B cell (primary cell): ENCODE results near the gene NUP214. TPM values are rescaled to one million over a fixed set of nuclear protein-coding genes. Genes with fewer than 3 reads are reported as not detected.

Experiments
- ATAC-seq: fragments of 200-7000 bp; cut with Tn5 transposase; one replicate; pipeline ENCODE4 v1.10.0; 2021; ENCODE audit warnings: low read depth, mild to moderate bottlenecking, moderate number of reproducible peaks, moderate library complexity
- CTCF ChIA-PET: fragments of 350-600 bp; sonication (Branson Sonifier 250); formaldehyde crosslinking; loops from one replicate; lab custom pipeline; 2021; ENCODE audit warnings: antibody characterized with exemption, inconsistent platforms; lab: Charles Lee
- POLR2A ChIA-PET: fragments of 350-600 bp; sonication (Branson Sonifier 250); formaldehyde crosslinking; loops from one replicate; lab custom pipeline; 2021; ENCODE audit warnings: antibody characterized with exemption; lab: Charles Lee
- DNase-seq: peaks from one replicate; pipeline ENCODE4 v3.0.0; 2013
- H2AFZ ChIP-seq: 2 replicates; pipeline ENCODE4 v1.6.1; 2012; ENCODE audit warnings: mild to moderate bottlenecking, low read depth, low read length; ENCODE audit not compliant: insufficient read depth, poor library complexity, severe bottlenecking
- H3K27ac ChIP-seq, 2 donors: 1 replicate in 1 of 2; 2 replicates in 1 of 2; pipeline ENCODE4 v1.5.1; 2012 to 2013; ENCODE audit warnings: low read length in 2 of 2, mild to moderate bottlenecking in 2 of 2, moderate library complexity in 1 of 2
- H3K27me3 ChIP-seq, 4 experiments: fragments of 200-600 bp in 1 of 4; sonication (generic) in 1 of 4; replicated peaks in 1 of 4; 1 replicate in 2 of 4; 2 replicates in 2 of 4; pipeline versions ENCODE4 v1.6.1 to v1.7.0; 2013 to 2016; ENCODE audit warnings: low read length in 3 of 4, mild to moderate bottlenecking in 2 of 4, mixed read lengths in 1 of 4, moderate library complexity in 1 of 4; ENCODE audit not compliant: insufficient read depth in 4 of 4, control insufficient read depth in 3 of 4; ENCODE audit errors: control extremely low read depth in 1 of 4
- H3K36me3 ChIP-seq, 2 experiments: replicated peaks in 1 of 2; 1 replicate in 1 of 2; 2 replicates in 1 of 2; pipeline versions ENCODE4 v1.6.1 to v1.7.1; 2013; ENCODE audit warnings: low read length in 1 of 2; ENCODE audit not compliant: insufficient read depth in 2 of 2, control insufficient read depth in 1 of 2; ENCODE audit errors: control extremely low read depth in 1 of 2, extremely low read depth in 1 of 2
- H3K4me1 ChIP-seq, 2 donors: fragments of 200-600 bp in 1 of 2; sonication (generic) in 1 of 2; 1 replicate in 1 of 2; 2 replicates in 1 of 2; pipeline versions ENCODE4 v1.5.1 to v1.6.1; 2013 to 2017; ENCODE audit warnings: low read length in 2 of 2; ENCODE audit not compliant: control insufficient read depth in 2 of 2, insufficient read depth in 2 of 2
- H3K4me2 ChIP-seq: replicated peaks from 2 replicates; pipeline ENCODE3; 2012; ENCODE audit warnings: mild to moderate bottlenecking, low read depth, low read length; ENCODE audit not compliant: poor library complexity, severe bottlenecking
- H3K4me3 ChIP-seq, 5 experiments: fragments of 200-600 bp in 1 of 5; sonication (generic) in 1 of 5; 1 replicate in 3 of 5; 2 replicates in 2 of 5; pipeline versions ENCODE4 v1.5.1 to v1.7.0; 2011 to 2016; ENCODE audit warnings: low read length in 4 of 5, mild to moderate bottlenecking in 4 of 5, low read depth in 2 of 5, control low read depth in 1 of 5, moderate library complexity in 1 of 5; ENCODE audit not compliant: insufficient read depth in 1 of 5; ENCODE audit errors: control extremely low read depth in 1 of 5, extremely low read depth in 1 of 5
- H3K79me2 ChIP-seq: fragments of 200-600 bp; sonication (generic); one replicate; pipeline ENCODE4 v1.6.0; 2016; ENCODE audit warnings: low read length; ENCODE audit not compliant: control insufficient read depth, insufficient read depth
- H3K9ac ChIP-seq: fragments of 200-600 bp; sonication (generic); 2 replicates; pipeline ENCODE4 v1.6.1; 2017; ENCODE audit warnings: mild to moderate bottlenecking, low read length, moderate library complexity
- H3K9me3 ChIP-seq, 3 donors: one replicate each; pipeline versions ENCODE4 v1.6.1 to v1.7.1; 2013; ENCODE audit warnings: low read length in 2 of 3; ENCODE audit not compliant: control insufficient read depth in 2 of 3, insufficient read depth in 1 of 3; ENCODE audit errors: control extremely low read depth in 1 of 3
- H4K20me1 ChIP-seq: 2 replicates; pipeline ENCODE4 v1.6.0; 2012; ENCODE audit warnings: mild to moderate bottlenecking, low read length; ENCODE audit not compliant: insufficient read depth, control insufficient read depth, poor library complexity, severe bottlenecking
- H3K27ac Mint-ChIP-seq: one replicate; pipeline ENCODE4 v1.8.0; 2021; ENCODE audit warnings: mixed read lengths
- H3K27me3 Mint-ChIP-seq: one replicate; pipeline ENCODE4 v1.8.0; 2021; ENCODE audit warnings: mixed read lengths
- H3K4me1 Mint-ChIP-seq: one replicate; pipeline ENCODE4 v1.8.0; 2021; ENCODE audit warnings: mixed read lengths
- H3K4me3 Mint-ChIP-seq: one replicate; pipeline ENCODE4 v1.8.0; 2021; ENCODE audit warnings: mixed read lengths
- H3K9me3 Mint-ChIP-seq: one replicate; pipeline ENCODE4 v1.8.0; 2022; ENCODE audit warnings: mixed read lengths; ENCODE audit not compliant: insufficient read depth
- EZH2 ChIP-seq: IDR thresholded peaks from 2 replicates; pipeline ENCODE4 v1.6.1; 2012; ENCODE audit warnings: borderline replicate concordance, low read depth, mild to moderate bottlenecking, moderate library complexity, low read length; ENCODE audit not compliant: insufficient read depth, poor library complexity, severe bottlenecking
- WGBS: methylation state at CpG from one replicate; pipeline ENCODE4 v1.1.5; 2013; ENCODE audit warnings: missing lambda C conversion rate; ENCODE audit not compliant: insufficient coverage; 5-methylcytosine and 5-hydroxymethylcytosine counted together
- intact Hi-C: fragments of 100-400 bp; cut with micrococcal nuclease; formaldehyde crosslinking; loops from one replicate; pipeline ENCODE4 v1.10.0; 2022
- polyA plus RNA-seq: library from polyadenylated mRNA; depleted of rRNA; stranded (reverse); fragments of >200 nt; gene quantifications from 2 replicates; pipeline ENCODE4 v1.2.3, GENCODE V29; 2012
- total RNA-seq, 2 donors: library from RNA; stranded (reverse); fragments of 120-200 nt in 1 of 2; gene quantifications; 1 replicate in 1 of 2; 2 replicates in 1 of 2; pipeline versions ENCODE4 v1.2.3 to v1.2.4, GENCODE V29; 2013 to 2022
- TF ChIP-seq, protein P1 (sequence below): fragments of 200-600 bp; IDR thresholded peaks from one replicate; pipeline ENCODE4 v1.8.0; 2022; ENCODE audit warnings: antibody characterized with exemption, mild to moderate bottlenecking

Gene NUP214
- total and polyA plus RNA-seq, 2 donors (not counting 1 experiment from before 2014, with no cell fraction given) = 19.0 to 94.6 TPM

- WGBS = 88% methylated on average over 11 of the region's 13 CpGs
- Mint-ChIP-seq H3K4me3 (no peak overlapping the region), H3K4me1 (no peaks in the 10 kb centered on the region), H3K27ac (no peak overlapping the region), H3K9me3 (no peaks in the 10 kb centered on the region), H3K27me3 (peaks cover 13% of the 10 kb centered on the region)
- TF ChIP-seq, protein P1, sequence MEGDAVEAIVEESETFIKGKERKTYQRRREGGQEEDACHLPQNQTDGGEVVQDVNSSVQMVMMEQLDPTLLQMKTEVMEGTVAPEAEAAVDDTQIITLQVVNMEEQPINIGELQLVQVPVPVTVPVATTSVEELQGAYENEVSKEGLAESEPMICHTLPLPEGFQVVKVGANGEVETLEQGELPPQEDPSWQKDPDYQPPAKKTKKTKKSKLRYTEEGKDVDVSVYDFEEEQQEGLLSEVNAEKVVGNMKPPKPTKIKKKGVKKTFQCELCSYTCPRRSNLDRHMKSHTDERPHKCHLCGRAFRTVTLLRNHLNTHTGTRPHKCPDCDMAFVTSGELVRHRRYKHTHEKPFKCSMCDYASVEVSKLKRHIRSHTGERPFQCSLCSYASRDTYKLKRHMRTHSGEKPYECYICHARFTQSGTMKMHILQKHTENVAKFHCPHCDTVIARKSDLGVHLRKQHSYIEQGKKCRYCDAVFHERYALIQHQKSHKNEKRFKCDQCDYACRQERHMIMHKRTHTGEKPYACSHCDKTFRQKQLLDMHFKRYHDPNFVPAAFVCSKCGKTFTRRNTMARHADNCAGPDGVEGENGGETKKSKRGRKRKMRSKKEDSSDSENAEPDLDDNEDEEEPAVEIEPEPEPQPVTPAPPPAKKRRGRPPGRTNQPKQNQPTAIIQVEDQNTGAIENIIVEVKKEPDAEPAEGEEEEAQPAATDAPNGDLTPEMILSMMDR = no peak
- no peak for TF ChIP-seq EZH2
- Histone ChIP-seq H3K36me3 (no peaks in the 10 kb centered on the region), H2AFZ (no peak overlapping the region), H3K9ac (no peak overlapping the region), H3K9me3 (no peaks in the 10 kb centered on the region), H3K4me1 (no peaks in the 10 kb centered on the region), H3K27me3 (peaks cover 0 to 12% (median 6%) of the 10 kb centered on the region in 4 experiments), H3K4me2 (no peak overlapping the region), H3K79me2 (no peaks in the 10 kb centered on the region), H4K20me1 (no peaks in the 10 kb centered on the region), H3K27ac (no peak overlapping the region), H3K4me3 (no peak overlapping the region)
- ChIA-PET POLR2A (no interaction called here), CTCF (no interaction called here)
- intact Hi-C loops = no loop called here
- ATAC-seq (no peak), DNase-seq (no peak)
Observed at GRCh38 chr9:131090025-131090787, 35.2 kb upstream of the NUP214 start.

GRCh38 chr9:131091352-131091992 lies 33.9 kb upstream of the NUP214 start:
- WGBS = 88% methylated on average over 18 of the region's 19 CpGs
- H3K36me3 ChIP-seq = no peaks in the 10 kb centered on the region
- intact Hi-C loops = no loop called here
- H3K9ac ChIP-seq = no peak overlapping the region
- Mint-ChIP-seq H3K4me1 (peaks cover 5% of the 10 kb centered on the region), H3K4me3 (no peak overlapping the region), H3K27ac (no peak overlapping the region), H3K27me3 (peaks cover 21% of the 10 kb centered on the region), H3K9me3 (no peaks in the 10 kb centered on the region)
- DNase-seq (no peak), ATAC-seq (no peak)
- H3K4me3 ChIP-seq = no peak overlapping the region
- POLR2A ChIA-PET = no interaction called here
- no peak overlapping the region for H2AFZ ChIP-seq
- H3K4me2 ChIP-seq = no peak overlapping the region
- TF ChIP-seq EZH2 = no peak
- TF ChIP-seq, protein P1 = no peak
- no peaks in the 10 kb centered on the region for H4K20me1 ChIP-seq
- CTCF ChIA-PET = no interaction called here
- no peak overlapping the region for H3K27ac ChIP-seq
- no peaks in the 10 kb centered on the region for H3K79me2 ChIP-seq
- peaks cover 5 to 7% of the 10 kb centered on the region in 2 donors for H3K4me1 ChIP-seq
- H3K27me3 ChIP-seq = peaks cover 0 to 22% (median 11%) of the 10 kb centered on the region in 4 experiments
- no peaks in the 10 kb centered on the region for H3K9me3 ChIP-seq
